ENCODE measurements around the gene ACBD6.

Gene ACBD6

DNA sequence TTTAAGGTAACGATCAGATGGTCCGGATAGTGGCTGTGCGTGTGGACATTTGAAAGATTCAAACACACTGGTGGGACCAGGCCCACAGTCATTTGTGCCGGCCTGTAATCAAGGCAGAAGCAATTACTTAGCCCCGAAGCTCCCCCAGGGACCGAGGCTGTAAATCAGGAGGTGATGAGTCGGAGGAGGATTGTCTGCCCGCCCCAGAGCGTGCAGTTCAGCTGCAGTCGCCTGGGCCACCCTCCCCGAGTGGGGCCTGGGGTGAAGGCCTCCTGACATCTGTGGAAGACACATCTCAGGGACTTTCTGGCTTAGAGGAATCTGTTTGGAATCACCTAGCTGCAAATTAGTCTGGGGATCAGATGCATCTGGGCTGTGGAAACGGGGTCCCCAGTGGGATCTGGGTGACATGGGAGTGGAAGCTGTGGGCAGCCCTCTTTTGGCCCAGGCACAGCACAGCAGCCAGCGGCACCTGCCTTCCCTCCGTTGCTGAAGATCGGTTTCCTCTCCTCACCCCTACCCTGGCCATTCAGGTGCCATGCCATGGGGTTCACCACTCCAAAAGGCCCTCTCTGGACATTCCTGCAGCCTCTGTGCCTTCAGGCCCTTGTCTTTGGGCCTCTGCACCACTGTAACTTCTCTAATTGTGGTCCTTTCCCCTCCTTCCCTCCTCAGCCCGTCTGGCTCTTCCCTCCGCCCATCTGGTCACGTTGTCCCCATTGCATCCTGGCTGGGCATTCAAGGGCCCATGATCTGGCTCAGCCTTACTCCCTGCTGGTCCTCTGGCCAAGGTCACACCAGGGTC lies 246.6 kb downstream of the ACBD6 start:
- DNase-seq (ENCODE audit: low read depth): no peak

DNA sequence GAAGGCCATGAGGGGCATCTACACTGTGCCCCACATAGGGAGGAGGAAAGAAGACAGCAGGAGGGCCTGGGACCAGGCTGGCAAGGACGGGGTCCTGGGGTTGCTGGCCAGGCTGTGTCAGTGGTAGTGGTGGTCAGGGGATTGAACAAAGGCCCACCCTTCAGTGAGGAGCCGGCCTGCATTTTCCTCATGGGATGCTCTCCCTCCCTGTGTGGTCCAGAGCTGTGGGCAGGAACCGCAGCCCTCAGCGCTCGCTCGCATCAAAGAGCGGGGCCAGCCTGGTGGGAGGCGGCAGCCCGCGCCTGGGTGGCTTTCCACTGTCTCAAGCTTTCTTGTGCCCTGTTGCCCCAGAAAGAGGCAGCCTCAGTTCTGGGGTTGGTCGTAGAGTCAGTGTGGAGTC lies 247.5 kb downstream of the ACBD6 start:
- no peak for DNase-seq (ENCODE audit: low read depth)

DNA sequence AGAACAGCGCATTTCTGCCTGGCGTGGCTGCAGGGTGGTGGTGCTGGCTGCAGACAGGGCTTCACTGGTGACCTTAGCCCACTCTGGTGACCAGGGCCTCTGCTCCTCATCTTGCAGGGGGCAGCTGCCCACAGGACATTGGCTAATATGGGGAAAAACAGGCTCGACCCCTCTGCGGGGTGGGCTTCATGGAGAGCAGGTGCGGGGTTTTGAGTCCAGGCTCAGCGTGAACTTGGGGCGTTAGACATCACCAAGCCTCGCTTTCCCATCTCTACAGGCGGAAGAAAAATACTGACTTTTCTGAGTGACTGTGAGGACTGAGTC lies 247.9 kb downstream of the ACBD6 start:
- no peak for DNase-seq (ENCODE audit: low read depth)

DNA sequence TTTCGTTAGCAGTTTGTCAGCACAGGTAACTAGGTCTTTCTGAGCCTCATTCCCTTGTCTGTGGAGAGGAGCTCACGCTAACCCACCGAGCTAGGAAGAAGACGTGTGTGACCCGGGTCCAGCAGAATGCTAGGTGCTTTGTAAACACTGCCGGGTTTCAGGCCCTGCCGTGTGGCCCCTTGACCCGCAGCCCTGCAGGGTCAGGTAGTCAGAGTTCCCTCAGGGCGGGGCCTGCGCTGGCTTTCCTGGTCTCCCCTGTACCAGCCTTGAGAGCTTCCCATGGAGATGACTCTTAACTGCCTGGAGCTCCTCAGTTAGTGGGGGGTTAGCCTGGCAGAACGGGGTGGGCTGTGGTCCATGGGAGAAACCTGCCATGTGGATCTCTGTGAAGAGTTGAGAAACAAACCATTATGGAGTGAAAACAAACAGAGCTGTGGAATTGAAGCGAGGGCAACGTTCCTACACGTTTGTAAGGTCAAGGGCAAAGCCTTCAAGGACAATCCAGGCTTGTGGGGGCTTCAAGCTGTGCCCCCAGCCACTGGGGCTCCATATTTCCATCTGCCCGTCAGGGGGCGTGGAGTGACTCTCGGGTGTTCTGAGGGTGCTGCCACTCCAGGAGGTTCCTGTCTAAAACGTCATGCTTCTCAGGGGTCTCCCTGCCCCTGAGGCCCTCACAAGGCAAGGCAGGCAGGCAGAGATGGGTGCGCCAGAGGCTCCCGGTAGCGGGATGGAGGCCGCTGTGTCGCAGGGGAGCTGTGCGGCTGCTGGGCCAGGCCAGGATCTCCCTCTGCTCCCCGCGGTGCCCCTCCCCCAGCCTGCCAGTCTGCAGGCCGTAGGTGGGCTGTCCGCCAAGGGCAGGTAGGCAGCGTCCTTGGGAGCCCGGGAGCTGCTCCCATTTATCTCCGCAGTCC lies 248.5 kb downstream of the ACBD6 start:
- no peak for DNase-seq (ENCODE audit: low read depth)

DNA sequence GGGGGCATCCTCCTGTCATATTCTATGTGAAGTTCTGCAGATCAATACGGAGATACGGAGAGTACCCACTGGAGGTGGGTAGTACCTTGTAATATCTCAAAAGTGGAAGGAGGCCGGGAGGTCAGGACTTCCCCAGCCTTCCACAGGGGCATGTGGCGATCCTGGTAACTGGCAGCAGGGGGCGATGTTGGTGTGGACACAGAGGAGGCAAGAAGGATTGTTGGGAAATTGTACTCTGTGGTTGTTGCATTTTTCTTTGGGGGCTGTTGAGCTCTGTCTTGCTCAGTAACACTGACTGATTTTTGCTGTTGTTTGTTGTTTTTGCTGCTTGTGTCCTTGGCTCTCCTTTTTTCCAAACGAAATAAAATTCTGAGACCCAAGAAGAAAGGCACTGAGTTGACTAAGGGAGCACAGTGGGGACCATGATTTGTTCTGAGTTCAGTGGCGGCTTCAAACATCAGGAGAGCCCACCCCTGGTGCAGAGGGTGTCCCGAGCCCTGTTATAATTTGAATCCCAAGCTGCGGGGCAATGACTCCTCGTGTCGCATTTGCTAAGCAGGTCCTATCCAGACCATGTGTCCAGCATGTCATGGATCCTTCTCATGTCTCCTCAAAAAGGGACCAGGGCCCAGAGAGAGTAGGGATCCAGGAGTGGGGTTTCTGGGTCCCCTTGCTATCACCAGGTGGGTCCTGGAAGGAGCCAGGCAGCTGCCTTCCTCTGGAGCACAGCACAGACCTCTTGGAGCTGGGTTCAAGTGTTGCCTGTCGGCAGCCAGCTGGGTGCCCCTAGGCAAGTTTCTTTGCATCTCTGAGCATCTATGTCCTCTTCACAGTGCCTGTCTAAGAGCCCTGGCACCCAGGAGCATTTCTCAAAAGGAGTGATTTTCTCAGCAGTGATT lies 249.5 kb downstream of the ACBD6 start:
- no peak for DNase-seq (ENCODE audit: low read depth)

DNA sequence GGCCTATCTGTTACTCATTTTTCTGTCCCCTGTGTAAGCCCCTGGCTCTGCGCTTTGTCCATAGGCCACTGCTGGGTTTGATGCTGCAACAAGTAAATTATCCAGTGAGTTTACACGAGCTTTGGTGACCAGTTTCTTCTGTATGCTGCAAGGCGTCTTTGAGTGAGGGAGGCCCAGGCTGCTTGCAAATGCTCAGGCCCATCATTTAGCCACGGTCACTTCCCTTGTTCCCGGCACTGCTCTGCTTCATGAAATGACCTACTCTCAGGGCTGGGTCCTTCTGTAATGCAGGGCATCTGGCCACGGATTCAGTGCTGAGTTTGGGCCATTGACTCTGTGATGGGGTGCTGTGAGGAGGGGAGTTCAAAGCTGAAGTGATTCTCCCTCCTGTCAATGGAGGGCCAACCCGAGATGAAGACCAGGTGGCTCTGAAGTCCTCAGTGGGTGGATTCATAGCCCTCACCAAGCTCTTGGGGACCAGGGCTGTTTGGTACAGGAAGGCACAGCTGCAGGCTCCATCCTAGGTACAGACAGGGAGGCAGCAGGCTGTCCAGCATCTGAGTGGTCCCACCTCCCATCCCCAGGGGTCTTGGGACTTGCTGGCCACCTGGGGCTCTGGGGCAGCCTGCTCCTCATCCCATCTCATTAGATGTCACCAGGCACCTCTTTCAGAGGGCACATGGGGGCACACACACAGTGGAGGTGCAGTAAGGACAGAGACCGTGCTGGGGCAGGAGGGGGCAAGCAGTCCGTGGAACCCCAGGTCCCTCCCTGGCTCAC lies 250.7 kb downstream of the ACBD6 start:
- DNase-seq (ENCODE audit: low read depth): no peak

DNA sequence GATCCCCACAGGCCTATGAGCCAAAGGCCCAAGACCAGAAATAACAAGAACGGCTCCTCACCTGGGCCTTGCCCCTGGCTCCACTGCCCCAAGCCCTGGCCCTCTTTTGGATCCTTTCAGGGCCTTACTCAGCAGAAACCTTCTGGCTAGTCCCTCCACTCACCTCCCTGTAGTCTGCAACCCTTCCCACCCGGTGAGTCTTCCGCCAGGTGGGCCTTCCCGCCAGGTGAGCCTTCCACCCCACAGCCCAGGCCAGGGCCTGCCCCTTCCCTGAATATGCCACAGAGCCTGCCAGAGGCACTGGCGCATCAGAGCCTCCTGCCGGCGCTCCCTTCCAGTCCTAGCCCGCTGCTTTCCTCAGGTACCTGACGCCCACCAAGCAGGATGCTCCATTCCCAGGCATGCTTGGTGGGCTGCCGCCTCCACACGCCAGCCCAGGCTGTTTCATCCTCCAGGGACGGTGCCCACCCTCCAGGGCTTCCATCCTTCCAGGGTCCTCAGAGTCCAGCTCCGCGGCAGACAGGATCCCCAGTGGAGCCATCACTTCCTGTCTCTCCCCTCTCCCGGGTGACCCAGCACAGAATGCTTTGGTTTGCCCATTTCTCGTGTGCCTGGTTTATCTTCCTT lies 251.4 kb downstream of the ACBD6 start:
- no peak for DNase-seq (ENCODE audit: low read depth)

DNA sequence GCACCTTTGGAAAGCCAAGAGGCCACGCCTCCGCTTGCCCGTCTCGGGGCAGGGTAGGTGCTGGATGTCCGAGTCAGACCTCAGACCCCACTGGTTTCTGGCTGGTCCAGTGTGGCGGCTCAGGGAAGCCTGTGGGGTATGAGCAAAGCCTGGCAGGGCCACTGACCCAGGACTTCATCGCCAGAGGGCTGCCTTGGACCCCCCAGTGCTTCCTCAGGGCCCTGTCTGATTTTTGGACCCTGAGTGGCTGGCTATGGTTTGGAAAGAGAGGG lies 251.9 kb downstream of the ACBD6 start:
- DNase-seq (ENCODE audit: low read depth): no peak

DNA sequence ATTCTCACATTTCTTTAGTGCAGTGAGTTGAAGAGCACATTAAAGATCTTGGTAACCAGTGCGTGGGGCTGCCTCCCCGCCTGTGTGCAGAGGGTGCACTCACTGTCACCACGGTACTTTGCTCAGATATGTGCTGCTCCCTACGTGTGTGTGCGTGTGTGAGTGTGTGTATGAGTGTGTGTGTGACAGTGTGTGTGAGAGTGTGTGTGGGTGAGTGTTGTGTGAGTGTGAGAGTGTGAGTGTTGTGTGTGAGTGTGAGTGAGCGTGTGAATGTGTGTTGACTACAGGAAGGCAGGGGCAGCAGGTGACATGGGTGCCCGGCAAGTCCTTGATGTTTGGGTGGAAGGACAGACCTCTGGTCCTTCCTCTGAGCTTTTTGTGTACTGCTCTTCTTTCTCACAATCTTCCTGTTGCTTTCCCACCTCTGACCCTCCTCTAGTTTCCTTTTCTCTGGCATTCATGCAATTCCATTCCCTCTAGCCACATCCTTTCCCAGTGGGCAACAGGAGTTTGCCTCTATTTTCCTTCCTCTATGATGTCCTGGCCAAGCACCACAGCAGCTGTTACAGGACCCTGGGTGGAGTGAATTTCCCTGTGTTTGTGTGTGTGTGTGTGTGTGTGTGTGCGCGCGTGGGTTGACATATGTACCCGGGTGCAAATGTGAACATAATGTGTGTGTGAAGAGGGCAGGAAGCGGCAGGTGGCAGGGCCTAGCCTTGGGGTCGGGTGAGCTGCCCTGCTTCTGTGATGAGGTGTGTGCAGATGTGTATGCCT lies 252.5 kb downstream of the ACBD6 start:
- no peak for DNase-seq (ENCODE audit: low read depth)

DNA sequence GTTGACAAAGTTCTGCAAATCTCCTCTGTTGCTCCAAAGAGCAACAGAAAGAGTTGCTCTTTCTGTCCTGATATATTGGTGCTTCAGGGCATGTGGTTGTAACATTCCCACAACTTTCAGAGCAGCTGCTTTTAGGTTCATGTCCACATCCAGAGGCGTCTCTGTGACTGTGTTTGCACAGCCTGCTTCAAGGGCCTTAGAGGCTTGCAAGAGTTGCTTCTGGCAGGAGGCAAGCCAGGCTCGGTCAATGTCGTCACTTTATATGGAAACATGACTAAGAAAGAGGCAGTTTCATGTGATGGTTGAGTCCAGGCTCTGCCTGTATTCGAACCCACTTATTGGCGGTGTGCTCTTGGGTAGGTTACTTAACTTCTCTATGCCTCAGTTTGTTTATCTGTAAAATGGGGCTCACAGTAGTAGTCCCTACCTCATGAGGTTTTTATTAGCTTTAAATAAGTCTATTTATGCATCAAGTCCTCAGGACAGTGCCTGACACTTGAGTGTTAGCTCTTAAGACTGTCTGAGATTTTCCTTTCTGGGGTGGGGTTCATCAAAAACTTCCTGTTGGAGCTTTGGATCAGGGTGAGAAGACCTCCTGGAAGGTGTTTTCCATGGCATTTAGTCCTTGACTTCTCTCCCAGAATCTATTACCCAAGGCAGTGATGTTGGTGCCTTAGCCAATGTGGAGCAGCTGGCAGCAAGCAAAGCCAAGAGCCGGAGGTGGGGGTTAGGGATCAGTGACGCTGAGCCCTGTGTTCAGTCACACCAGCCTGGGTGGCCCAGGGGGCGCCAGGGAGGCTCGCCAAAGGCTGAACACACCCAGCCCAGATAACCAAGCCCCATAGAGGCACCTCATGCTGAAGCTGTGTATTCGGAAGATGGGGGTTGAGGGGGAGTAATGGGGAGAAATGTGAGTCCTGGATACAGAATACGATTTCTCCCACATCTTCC lies 253.4 kb downstream of the ACBD6 start:
- DNase-seq (ENCODE audit: low read depth): no peak

DNA sequence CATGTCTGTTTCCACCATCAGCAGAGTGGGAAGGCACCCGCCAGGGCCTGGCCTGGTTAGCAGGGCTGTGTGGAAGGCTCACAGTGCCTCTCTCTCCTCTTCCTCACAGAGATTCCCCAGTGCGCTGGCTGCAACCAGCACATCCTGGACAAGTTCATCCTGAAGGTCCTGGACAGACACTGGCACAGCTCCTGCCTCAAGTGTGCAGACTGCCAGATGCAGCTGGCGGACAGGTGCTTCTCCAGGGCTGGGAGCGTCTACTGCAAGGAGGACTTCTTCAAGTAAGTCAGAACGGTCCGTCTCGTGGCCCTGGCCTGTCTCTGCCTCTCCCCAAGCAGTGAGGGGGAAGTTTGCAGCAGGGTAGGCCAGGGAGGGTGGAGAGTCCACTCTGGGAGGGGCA lies 254.2 kb downstream of the ACBD6 start:
- DNase-seq (ENCODE audit: low read depth): no peak

DNA sequence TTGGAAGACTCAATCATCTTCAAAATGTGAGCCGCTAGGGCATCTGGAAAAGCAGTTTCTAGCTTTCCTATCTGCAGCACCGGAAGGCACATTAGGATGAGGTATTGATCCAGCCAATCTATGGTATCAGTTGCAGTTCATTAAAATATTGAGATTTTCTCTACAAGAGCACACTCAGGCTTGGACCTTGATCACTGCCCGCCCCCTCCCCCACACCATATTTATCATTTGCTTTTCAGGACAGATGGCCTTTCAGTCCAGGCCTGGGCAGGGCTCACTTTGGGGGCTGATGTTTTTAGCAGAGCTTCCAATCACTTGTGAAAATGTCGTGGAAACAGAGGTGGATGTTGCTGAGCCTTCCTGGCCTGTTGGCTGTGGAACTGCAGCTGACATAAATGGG lies 254.8 kb downstream of the ACBD6 start:
- DNase-seq (ENCODE audit: low read depth): no peak

DNA sequence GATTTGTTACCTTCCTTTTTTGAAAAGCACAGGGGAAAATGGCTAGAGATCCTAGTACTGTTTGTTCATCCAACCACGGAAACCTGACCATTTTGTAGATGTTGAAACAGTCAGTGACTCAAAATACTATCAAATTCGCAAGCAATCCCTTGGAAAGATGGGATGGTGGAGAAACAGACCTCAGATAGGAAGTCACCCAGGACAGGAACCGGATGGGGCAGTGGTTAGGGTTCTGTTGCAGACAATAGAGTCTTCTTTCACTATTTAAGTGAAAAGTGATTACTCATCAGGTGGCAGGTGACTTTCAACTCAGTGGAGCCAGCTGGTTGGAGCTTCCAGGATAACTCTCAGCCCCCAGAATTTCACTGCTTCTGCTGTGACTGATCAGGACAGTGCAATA lies 255.3 kb downstream of the ACBD6 start:
- DNase-seq (ENCODE audit: low read depth): no peak

DNA sequence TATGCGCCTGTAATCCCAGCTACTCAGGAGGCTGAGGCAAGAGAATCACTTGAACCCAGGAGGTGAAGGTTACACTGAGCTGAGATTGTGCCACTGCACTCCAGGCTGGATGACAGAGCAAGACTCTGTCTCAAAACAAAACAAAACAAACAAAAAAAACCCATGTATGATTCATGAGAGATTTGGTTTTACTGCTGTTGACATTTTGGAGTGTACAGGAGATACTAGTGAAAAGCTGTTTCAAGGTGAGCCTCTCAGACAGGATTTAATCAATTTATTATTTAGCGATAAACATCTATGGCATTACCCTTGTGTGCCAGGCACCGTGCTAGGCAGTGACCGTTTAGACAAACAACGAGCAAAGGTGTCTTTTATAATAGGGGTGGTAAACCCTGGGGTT lies 255.8 kb downstream of the ACBD6 start:
- DNase-seq (ENCODE audit: low read depth): no peak

DNA sequence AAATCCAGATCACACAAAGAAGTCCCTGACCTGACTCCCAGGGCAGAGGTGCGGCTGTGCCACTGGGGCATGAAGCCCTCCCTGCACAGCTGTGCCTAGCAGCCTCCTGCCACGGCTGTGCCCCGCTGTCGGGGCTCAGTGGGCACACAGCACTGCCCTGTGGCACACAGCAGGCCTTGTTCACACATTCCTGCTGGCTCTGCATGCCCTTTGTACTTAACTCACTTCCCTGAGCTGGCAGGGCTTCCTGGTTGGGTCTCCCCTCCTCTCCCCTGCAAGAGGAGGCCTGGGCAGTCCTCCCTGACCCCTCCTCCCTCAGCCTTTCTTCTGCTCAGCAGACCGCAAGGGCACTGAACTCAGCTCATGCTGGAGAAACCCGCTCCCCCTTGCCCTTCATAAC lies 257.5 kb downstream of the ACBD6 start:
- DNase-seq (ENCODE audit: low read depth): no peak

DNA sequence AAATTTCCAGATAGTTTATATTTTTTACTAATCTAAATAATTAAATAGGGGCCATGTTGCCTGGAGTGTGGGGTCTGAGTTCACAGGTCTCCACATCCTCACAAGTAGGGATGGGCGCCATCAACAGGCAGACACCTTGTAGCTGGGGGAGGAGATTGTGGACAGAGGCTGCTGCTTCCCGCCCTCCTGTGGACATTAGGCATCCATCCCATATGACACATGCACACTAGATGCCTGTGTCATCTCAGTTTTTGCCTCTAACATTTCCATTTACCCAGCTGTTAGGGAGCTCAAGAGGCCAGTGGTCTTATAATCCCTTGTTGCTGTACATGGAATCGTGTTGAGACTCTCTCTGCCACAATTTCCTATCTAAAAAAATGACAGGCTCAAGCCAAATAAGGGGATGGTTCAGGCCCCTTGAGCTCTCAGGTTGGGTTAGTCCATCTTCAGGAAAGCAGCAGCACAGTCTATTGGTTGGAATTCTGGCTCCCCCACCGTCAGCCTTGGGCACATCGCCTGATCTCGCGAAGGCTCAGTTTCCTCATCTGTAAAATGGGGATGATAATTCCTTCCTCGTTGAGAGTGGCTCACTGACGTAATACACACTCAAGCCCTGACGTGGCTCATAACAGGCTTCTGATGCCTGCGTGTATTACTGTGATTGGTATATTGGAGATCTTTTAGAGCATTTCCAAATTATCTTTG lies 258.7 kb downstream of the ACBD6 start:
- no peak for DNase-seq (ENCODE audit: low read depth)

DNA sequence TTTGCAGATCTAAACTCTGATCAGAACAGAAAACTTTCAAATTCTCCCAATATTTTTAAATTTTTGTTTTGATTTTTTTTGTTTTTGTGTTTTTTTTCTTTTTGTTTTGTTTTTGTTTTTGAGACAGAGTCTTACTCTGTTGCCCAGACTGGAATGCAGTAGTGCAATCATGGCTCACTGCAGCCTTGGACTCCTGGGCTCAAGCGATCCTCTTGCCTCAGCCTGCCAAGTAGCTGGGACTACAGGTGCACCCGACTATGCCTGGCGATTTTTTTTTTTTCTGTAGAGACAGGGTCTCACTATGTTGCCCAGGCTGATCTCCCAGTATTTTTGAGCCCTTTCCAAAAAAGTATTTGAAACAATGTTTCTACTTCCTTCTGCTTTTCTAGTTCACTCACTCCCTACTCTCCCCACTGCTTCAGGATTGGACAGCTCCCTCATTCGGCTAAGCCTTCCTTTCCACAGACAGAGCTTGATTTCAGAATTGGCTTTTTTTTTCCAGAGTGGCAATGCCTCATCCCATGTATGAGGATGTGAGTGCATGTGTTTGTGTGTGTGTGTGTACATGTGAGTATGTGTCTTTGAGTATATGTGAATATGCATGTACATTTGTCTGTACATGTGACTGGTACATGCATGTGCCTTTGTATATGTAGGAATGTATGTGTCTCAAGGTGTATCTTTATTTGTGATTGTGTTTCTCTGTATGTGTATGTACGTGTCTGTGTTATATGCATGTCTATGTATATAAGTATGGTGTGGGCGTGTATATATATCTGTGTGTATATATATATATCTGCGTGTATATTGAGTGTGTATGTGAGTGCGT lies 260.4 kb downstream of the ACBD6 start:
- no peak for DNase-seq (ENCODE audit: low read depth)

Data from GM04503 (cell line).